ENCODE measurements around the gene C1RL.

GRCh38 chr12:7096979-7097378 is 12.0 kb downstream of the C1RL start:
- no peak for TF ChIP-seq CTCF (IDR thresholded peaks at IDR 0.05; ENCODE audit: poor library complexity)
- TF ChIP-seq EZH2 (IDR thresholded peaks at IDR 0.05; ENCODE audit: borderline replicate concordance): no peak

All from hepatocyte (in vitro differentiated cells).